MCF 10A (cell line): ENCODE measurements around the gene SNX25. TPM values are rescaled to one million over a fixed set of nuclear protein-coding genes. Genes with fewer than 3 reads are reported as not detected.

Experiments used
- BruUV-seq: library from RNA; stranded (reverse); fragments of 400-500 nt; replicated peaks from 2 replicates; lab custom pipeline; 2021; lab: Mats Ljungman, UMichigan
- CTCF ChIA-PET: fragments of 300-600 bp; sonication (Branson Sonifier 250); formaldehyde crosslinking; extraction: SDS; loops from one replicate; lab custom pipeline; 2021; ENCODE audit warnings: antibody characterized with exemption, inconsistent platforms; lab: Yijun Ruan, JAX
- POLR2A ChIA-PET: fragments of 300-600, 350-650 bp; sonication (Branson Sonifier 250); formaldehyde crosslinking; extraction: SDS; loops from one replicate; lab custom pipeline; 2020; ENCODE audit warnings: antibody characterized with exemption, inconsistent platforms; lab: Yijun Ruan, JAX
- DNase-seq: peaks from one replicate; pipeline ENCODE4 v3.0.0-alpha.2; 2018; ENCODE audit not compliant: unreplicated experiment
- H3K27ac Mint-ChIP-seq: one replicate; pipeline ENCODE4 v1.8.0; 2022; ENCODE audit warnings: mild to moderate bottlenecking, low read depth, mixed read lengths; ENCODE audit not compliant: unreplicated experiment
- H3K27me3 Mint-ChIP-seq: one replicate; pipeline ENCODE4 v1.8.0; 2022; ENCODE audit warnings: mixed read lengths; ENCODE audit not compliant: insufficient read depth, unreplicated experiment
- H3K36me3 Mint-ChIP-seq: one replicate; pipeline ENCODE4 v1.8.0; 2022; ENCODE audit warnings: mild to moderate bottlenecking, moderate library complexity, mixed read lengths; ENCODE audit not compliant: insufficient read depth, unreplicated experiment
- H3K4me1 Mint-ChIP-seq: one replicate; pipeline ENCODE4 v1.8.0; 2022; ENCODE audit warnings: mixed read lengths; ENCODE audit not compliant: insufficient read depth, unreplicated experiment
- H3K4me3 Mint-ChIP-seq: one replicate; pipeline ENCODE4 v1.8.0; 2022; ENCODE audit warnings: mild to moderate bottlenecking, moderate library complexity, mixed read lengths; ENCODE audit not compliant: unreplicated experiment
- H3K9me3 Mint-ChIP-seq: one replicate; pipeline ENCODE4 v1.8.0; 2022; ENCODE audit warnings: mixed read lengths; ENCODE audit not compliant: unreplicated experiment
- intact Hi-C: fragments of 100-400 bp; cut with micrococcal nuclease; formaldehyde crosslinking; loops from 2 replicates; pipeline ENCODE4 v1.14.1; 2022
- total RNA-seq: library from RNA; stranded (reverse); gene quantifications from 2 replicates; pipeline ENCODE4 v1.2.3, GENCODE V29; 2022
- TF ChIP-seq, protein P1 (sequence below): fragments of 200-600 bp; IDR thresholded peaks from one replicate; pipeline ENCODE4 v1.8.0; 2022; ENCODE audit warnings: antibody characterized with exemption, mild to moderate bottlenecking; ENCODE audit not compliant: unreplicated experiment

SNX25 gene
- total RNA-seq, 1 experiment from 2014 or later = 10.5 TPM

DNA sequence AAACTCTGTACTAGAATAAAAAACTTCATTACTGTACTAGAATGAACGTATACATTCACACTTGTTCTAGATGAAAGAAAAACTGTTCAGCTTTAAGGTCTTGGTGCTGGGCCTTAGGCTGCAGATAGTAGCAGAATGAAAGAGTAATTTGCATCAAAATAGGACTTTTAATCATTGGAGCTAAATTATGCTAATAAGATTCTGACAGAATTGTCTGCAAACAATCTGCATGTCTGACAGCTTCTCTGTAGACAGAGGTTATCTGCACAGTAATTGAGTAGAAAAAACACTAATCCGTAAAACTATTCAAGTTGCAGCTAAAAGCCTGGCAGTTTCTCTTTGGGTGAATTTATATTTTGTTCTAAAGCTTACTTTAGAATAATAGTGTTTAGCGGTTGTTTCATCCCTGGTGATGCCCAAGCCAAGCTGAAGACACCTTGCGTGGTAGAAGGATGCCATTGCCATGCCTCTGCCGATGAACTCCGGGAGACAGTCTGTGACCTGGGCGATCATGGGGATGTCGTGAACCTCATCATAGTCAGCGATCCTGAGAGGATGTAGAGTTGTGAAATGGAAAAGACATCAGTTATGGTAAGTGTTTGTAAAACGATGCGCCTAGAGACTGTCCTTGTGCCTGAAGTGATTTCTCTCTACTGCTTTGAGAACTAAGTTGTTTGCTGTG lies 161.0 kb downstream of the SNX25 start:
- no peak overlapping the region for H3K27ac Mint-ChIP-seq
- intact Hi-C loops = no loop called here
- peaks cover under 1% of the 10 kb centered on the region for H3K36me3 Mint-ChIP-seq
- no peaks in the 10 kb centered on the region for H3K9me3 Mint-ChIP-seq
- no peak overlapping the region for H3K4me3 Mint-ChIP-seq
- TF ChIP-seq, protein P1, sequence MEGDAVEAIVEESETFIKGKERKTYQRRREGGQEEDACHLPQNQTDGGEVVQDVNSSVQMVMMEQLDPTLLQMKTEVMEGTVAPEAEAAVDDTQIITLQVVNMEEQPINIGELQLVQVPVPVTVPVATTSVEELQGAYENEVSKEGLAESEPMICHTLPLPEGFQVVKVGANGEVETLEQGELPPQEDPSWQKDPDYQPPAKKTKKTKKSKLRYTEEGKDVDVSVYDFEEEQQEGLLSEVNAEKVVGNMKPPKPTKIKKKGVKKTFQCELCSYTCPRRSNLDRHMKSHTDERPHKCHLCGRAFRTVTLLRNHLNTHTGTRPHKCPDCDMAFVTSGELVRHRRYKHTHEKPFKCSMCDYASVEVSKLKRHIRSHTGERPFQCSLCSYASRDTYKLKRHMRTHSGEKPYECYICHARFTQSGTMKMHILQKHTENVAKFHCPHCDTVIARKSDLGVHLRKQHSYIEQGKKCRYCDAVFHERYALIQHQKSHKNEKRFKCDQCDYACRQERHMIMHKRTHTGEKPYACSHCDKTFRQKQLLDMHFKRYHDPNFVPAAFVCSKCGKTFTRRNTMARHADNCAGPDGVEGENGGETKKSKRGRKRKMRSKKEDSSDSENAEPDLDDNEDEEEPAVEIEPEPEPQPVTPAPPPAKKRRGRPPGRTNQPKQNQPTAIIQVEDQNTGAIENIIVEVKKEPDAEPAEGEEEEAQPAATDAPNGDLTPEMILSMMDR = no peak
- ChIA-PET POLR2A (interaction anchor here (0.9 to 1.4 kb wide), 2 partner anchors 16 to 24 kb away, joined by 3 read pairs; no protein-coding TSS in a partner anchor), CTCF (no interaction called here)
- DNase-seq = no peak
- H3K27me3 Mint-ChIP-seq = no peaks in the 10 kb centered on the region
- no TSS peak for BruUV-seq
- H3K4me1 Mint-ChIP-seq = no peaks in the 10 kb centered on the region

DNA sequence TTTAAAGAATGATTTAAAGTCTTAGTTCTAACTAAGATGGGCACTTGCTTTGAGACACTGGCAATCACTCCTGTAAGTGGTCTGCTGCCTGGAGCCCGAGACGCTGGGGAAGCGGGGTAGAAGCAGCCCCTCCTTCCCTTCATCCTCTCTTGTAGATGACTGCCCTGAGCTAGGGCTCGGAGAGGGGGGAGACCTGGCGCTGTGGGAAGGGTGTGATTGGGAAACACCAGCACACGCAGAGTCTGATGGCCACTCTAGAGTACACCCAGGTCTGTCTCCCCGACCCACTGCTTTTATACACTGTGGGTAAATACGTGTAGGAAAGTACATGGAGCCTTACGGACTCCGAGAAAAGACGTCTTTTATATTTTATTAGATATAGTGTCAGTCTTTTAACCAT lies 162.3 kb downstream of the SNX25 start:
- DNase-seq = no peak
- BruUV-seq = no TSS peak
- H3K4me1 Mint-ChIP-seq = no peaks in the 10 kb centered on the region
- intact Hi-C loops = no loop called here
- H3K9me3 Mint-ChIP-seq = no peaks in the 10 kb centered on the region
- TF ChIP-seq, protein P1 = no peak
- no peaks in the 10 kb centered on the region for H3K27me3 Mint-ChIP-seq
- H3K4me3 Mint-ChIP-seq = no peak overlapping the region
- H3K27ac Mint-ChIP-seq = no peak overlapping the region
- peaks cover 6% of the 10 kb centered on the region for H3K36me3 Mint-ChIP-seq
- ChIA-PET POLR2A (interaction anchor here (1.2 kb wide), 1 partner anchor 21 kb away, joined by 3 read pairs; no protein-coding TSS in a partner anchor), CTCF (interaction anchor here (1.2 kb wide), 1 partner anchor 300 kb away, joined by 3 read pairs; no protein-coding TSS in a partner anchor)

DNA sequence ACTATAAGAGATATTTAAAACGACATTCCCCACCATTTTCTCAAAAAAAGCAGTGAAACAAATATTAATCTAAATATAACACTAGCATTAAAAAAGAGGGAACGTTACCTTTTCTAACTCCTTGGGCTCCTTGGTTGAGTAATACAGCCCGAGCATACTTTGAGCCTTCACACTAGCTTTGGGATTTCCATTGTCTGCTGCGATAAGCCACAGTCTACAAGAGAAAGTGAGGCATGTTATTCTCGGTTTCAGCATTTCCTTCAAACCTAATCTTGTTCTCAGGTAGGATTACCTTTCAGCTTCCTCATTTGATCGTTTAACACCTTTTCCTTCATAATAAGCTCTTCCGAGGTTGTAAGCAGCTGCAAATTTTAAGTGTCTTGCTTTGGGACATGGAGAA lies 164.6 kb downstream of the SNX25 start:
- H3K27ac Mint-ChIP-seq = no peak overlapping the region
- ChIA-PET CTCF (no interaction called here), POLR2A (interaction anchor here (1.5 kb wide), 1 partner anchor 22 kb away, joined by 7 read pairs; the partner anchor contains the start of genes ANKRD37 and LRP2BP)
- BruUV-seq = no TSS peak
- intact Hi-C loops = no loop called here
- no peaks in the 10 kb centered on the region for H3K4me1 Mint-ChIP-seq
- H3K27me3 Mint-ChIP-seq = no peaks in the 10 kb centered on the region
- no peaks in the 10 kb centered on the region for H3K9me3 Mint-ChIP-seq
- DNase-seq = no peak
- TF ChIP-seq, protein P1 = no peak
- H3K36me3 Mint-ChIP-seq = peaks cover 6% of the 10 kb centered on the region
- no peak overlapping the region for H3K4me3 Mint-ChIP-seq

DNA sequence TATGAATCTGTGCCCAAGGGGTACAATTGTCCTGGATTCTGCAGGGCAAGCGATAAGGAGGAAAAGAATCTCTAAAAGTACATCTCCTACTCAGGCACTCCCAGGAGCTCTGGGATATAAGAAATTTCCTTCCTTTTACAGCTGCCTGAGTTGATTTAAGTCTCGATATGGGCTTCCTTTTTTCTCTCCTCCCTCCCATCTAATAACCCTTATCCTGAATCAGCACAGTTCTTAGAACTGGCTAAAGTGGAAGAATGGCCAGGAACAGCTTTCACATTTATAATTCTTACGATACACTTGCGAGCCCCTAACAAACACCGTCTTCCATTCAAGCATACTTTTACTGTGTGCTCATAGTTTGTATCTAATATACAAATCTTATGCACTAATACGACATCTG lies 165.2 kb downstream of the SNX25 start:
- H3K9me3 Mint-ChIP-seq = no peaks in the 10 kb centered on the region
- TF ChIP-seq, protein P1 = no peak
- no peaks in the 10 kb centered on the region for H3K4me1 Mint-ChIP-seq
- H3K27ac Mint-ChIP-seq = no peak overlapping the region
- no peaks in the 10 kb centered on the region for H3K27me3 Mint-ChIP-seq
- peaks cover 6% of the 10 kb centered on the region for H3K36me3 Mint-ChIP-seq
- intact Hi-C loops = no loop called here
- POLR2A ChIA-PET = interaction anchor here (1.5 kb wide), 1 partner anchor 21 kb away, joined by 7 read pairs; the partner anchor contains the start of genes ANKRD37 and LRP2BP
- no peak overlapping the region for H3K4me3 Mint-ChIP-seq
- CTCF ChIA-PET = no interaction called here
- no peak for DNase-seq
- BruUV-seq = no TSS peak
